Activated CD4-positive, alpha-beta T cell treated with anti-CD3 and anti-CD28 coated beads, Interleukin-2, Interleukin-4, amounts not matched to agents 100 ng/mL and 50 ng/mL, durations not matched to agents 16 hours and 8 hours (primary cell): Measurements from ENCODE around the gene C17orf67.

Source experiments
- DNase-seq: peaks from one replicate; pipeline ENCODE4 v3.0.0-alpha.2; 2020; ENCODE audit warnings: low spot score

The C17orf67 gene

GRCh38 chr17:56833809-56834379, at the start of gene C17orf67, which contains the start of gene DGKE:
Gene C17orf67 (minus strand): TSS chr17:56833920. CDS start chr17:56815810, 18,110 bp downstream.
Gene DGKE (plus strand): TSS chr17:56834151. CDS start chr17:56834796, 645 bp downstream.
- peak; percentile 98 for DNase-seq

- no peak for DNase-seq
Observed at GRCh38 chr17:56881685-56882295, 48.1 kb upstream of the C17orf67 start.

- DNase-seq, result no peak
Observed at GRCh38 chr17:56880571-56880970, 46.9 kb upstream of the C17orf67 start.

DNA sequence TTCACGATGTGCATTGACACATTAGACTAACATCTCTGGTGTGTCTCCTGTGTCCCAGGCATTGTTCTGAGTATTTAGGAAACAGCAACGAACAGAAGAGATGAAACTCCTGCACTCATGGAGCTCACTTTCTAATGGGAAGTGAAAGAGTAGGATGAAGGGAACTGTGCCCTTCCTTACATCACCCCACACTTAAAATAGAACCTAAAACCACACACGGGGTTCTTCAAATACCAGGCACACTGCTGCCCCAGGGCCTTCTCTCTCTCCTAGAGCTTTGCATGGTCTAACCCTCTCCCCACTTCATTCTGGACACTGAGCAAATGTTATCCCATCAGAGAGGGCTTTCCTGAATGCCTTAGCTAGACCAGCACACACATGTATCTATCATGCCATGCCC, 46.4 kb upstream of the C17orf67 start:
- no peak for DNase-seq

DNA sequence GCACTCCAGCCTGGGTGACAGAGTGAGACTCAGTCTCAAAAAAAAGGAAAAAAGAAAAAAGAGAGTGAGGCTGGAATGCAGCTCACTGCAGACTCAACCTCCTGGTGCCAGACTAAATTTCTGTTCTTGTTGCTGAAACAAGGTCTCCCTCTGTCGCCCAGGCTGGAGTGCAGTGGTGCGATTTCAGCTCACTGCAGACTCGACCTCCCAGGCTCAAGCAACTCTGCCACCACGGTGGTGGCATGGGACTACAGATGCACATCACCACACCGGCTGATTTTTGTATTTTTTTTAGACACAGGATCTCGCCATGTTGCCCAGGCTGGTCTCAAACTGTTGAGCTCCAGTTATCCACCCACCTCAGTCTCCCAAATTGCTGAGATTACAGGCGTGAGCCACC, 45.6 kb upstream of the C17orf67 start:
- no peak for DNase-seq

DNA sequence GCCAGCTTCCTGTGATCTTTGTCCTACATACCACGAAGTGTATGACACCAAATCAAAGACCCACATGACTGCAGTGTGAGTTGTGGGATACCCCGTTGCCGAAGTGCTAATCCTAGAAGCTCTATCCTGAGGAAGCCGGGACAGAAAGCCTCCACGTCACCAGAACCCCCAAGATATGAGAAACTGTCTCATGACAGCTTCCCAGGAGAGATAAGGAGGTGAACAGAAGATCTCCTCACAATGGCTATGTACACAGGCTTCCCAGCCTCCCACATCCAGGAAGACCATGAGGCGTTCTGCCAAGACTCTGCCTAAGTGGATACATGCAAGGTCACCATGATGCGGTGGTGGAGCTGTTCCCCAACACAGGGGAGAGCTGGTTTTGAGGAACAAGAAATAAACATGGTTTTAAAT, 43.1 kb upstream of the C17orf67 start:
- no peak for DNase-seq

- peak; percentile 7 for DNase-seq
Observed at GRCh38 chr17:56870081-56870651, 36.4 kb upstream of the C17orf67 start.

DNA sequence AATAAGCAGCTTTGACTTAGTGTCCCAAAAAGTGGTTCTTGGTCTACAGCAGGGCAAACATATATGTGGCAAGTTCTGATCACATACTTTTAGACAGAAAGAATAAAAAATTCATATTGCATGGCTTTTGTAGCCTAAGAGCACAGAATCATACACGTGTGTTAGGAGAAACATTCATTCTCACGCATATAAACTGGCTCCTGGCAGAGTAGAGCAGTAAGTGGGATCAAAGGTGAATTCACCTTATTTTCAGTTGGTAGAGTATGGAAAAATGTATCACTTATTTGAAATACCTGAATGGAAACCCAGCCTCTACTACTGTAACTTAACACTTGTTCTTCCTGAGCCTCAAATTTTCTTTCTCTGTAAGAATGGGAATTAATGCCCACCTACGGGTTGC, 35.0 kb upstream of the C17orf67 start:
- DNase-seq, result no peak

GRCh38 chr17:56867948-56868376, 34.2 kb upstream of the C17orf67 start:
- no peak for DNase-seq

- no peak for DNase-seq
Observed at GRCh38 chr17:56866496-56866895, 32.8 kb upstream of the C17orf67 start.

DNA sequence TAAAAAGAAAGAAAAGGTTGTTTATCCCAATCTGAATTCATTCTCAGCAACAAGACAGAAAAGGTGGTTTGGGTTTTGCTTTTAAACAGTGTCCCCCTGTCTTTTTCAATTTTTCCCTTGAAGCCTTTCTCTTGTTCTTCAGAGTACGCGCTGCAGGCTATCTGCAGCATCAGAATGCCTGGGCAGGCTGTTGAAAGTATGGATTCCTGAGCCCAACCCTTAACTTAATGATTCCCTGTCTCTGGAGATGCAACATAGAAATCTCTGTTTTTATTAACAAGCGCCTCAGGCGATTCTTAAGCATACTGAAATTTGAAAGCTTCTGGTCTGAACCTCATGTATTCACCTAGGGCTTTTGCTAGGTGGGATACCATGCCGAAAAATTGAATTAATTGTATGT, 32.4 kb upstream of the C17orf67 start:
- no peak for DNase-seq

- DNase-seq, result no peak
Observed at GRCh38 chr17:56863974-56864373, 30.3 kb upstream of the C17orf67 start.

DNA sequence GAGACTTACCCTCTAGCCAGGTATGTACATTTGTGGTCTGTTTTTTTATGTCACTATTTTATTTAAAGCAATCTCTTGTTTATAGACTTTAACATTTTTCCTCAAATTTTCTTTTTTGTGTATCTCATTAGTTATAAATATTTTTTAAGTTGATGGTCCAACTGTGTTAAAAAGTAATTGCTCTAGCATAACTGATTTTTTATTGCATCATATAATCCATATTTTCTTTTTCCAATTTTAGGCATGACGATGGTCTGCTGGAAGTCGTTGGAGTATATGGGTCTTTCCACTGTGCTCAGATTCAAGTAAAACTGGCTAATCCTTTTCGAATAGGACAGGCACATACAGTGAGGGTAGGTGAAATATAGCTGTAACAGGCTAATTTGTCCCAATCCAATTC, 28.2 kb upstream of the C17orf67 start:
- no peak for DNase-seq

GRCh38 chr17:56851008-56851407, 17.3 kb upstream of the C17orf67 start:
- DNase-seq, result no peak

GRCh38 chr17:56850591-56850990, 16.9 kb upstream of the C17orf67 start:
- no peak for DNase-seq

DNA sequence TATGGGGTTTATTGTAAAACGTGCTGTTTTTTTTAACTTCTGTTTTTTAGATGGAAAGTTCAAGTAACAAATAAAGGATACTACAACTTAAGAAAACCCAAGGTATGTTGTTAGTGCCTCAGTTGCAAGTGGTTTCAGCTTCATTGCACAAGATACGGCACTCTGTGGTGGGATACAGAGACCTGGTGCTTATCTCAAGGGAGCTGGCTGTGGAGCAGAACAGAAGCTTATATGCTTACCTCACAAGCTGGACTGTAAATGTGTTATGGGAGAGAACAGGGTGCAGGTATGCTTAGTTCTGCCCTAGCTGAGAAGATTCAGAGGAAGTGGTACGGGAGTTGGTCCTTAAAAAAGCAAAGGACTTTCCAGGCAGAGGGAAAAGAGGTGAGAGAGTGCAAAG, 15.4 kb upstream of the C17orf67 start:
- DNase-seq, result no peak

DNA sequence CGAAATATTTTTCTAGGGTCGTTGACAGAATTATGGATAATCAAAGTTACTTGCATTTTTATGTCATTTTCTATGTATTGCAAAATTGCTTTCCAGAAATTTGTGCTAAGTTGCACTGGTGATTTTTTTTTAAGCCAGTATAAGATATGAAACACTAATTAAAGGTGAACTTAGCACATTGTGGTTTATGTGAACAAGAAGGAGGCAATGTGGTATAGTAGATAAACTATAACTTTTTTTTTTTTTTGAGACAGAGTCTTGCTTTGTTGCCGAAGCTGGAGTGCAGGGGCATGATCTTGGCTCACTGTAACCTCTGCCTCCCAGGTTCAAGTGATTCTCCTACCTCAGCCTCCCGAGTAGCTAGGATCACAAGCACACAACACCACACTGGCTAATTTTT, 13.4 kb upstream of the C17orf67 start:
- no peak for DNase-seq

GRCh38 chr17:56845934-56846333, 12.2 kb upstream of the C17orf67 start:
- no peak for DNase-seq

- DNase-seq, result no peak
Observed at GRCh38 chr17:56842577-56842976, 8.9 kb upstream of the C17orf67 start.

DNA sequence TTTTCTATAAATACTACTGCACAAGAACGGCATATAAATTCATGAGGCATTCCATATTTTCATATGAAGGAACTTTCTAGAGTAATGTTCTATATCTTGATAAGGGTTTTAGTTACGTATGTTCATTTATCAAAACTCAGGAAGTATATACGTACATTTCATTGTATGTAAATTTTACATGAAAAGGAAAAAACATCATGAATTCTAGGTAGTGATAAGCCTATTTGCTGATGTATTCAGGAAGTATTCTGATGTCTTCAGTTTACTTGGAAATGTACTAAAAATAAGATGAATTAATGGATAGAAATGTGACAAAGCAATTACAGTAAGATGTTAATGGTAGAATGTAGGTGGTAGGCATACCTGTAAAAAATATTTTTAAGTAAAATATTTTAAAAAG, 5.0 kb upstream of the C17orf67 start:
- no peak for DNase-seq

- no peak for DNase-seq
Observed at GRCh38 chr17:56835264-56835585, 1.5 kb upstream of the C17orf67 start.

DNA sequence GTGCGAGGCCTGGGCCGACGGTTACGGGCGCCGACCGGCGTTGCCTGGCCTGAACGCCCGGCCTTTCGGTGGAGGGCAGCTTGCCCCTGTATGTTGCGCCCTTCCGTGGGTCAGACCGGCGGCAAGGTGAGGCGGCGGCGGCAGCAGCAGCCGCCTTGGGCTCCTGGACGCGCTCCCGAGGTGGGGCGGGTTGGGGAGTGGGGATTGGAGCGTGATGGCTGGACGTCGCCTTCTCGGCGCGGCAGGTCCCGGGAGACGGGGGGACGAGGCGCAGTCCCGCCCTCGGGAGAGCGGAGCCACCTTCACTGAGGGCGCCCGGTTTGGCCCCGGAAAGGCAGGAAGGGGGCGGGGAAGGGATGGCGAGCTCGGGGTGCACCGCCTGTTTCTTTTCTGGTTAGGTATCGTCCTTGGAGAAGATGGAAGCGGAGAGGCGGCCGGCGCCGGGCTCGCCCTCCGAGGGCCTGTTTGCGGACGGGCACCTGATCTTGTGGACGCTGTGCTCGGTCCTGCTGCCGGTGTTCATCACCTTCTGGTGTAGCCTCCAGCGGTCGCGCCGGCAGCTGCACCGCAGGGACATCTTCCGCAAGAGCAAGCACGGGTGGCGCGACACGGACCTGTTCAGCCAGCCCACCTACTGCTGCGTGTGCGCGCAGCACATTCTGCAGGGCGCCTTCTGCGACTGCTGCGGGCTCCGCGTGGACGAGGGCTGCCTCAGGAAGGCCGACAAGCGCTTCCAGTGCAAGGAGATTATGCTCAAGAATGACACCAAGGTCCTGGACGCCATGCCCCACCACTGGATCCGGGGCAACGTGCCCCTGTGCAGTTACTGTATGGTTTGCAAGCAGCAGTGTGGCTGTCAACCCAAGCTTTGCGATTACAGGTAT, 902 bp upstream of the C17orf67 start:
- DNase-seq, result peak; percentile 69
